Retinal pigment epithelial cell (primary cell): ENCODE results near the gene CASZ1.

ENCODE experiments used
- DNase-seq: peaks from one replicate; pipeline ENCODE4 v3.0.0-alpha.2; 2010; ENCODE audit warnings: low read depth
- H3K4me3 ChIP-seq: 2 replicates; pipeline ENCODE4 v1.5.1; 2011; ENCODE audit warnings: mild to moderate bottlenecking, low read length, control low read depth, moderate library complexity
- CTCF ChIP-seq: conservative IDR thresholded peaks from 2 replicates; pipeline ENCODE4 v1.5.1; 2011; ENCODE audit warnings: low read depth, low read length, control low read depth, inconsistent platforms

CASZ1 gene

GRCh38 chr1:10615332-10615731, 181.1 kb downstream of the CASZ1 start:
- no peak for TF ChIP-seq CTCF
- H3K4me3 ChIP-seq: no peak overlapping the region
- no peak for DNase-seq

- H3K4me3 ChIP-seq: no peak overlapping the region
- no peak for DNase-seq
- TF ChIP-seq CTCF: no peak
Observed at GRCh38 chr1:10614377-10615225, 181.8 kb downstream of the CASZ1 start.

- H3K4me3 ChIP-seq: no peak overlapping the region
- no peak for TF ChIP-seq CTCF
- no peak for DNase-seq
Observed at GRCh38 chr1:10613861-10614260, 182.6 kb downstream of the CASZ1 start.

GRCh38 chr1:10613340-10613739, 183.1 kb downstream of the CASZ1 start:
- no peak overlapping the region for H3K4me3 ChIP-seq
- TF ChIP-seq CTCF: no peak
- no peak for DNase-seq

- H3K4me3 ChIP-seq: no peak overlapping the region
- no peak for TF ChIP-seq CTCF
Observed at GRCh38 chr1:10612436-10613160, 183.8 kb downstream of the CASZ1 start.

GRCh38 chr1:10610901-10611600, 185.4 kb downstream of the CASZ1 start:
- no peak overlapping the region for H3K4me3 ChIP-seq
- TF ChIP-seq CTCF: no peak
- no peak for DNase-seq

More at GRCh38 chr1:10612436-10613160, 183.8 kb downstream of the CASZ1 start:
- DNase-seq: no peak
